H9 (cell line): ENCODE results near the gene PRICKLE1. TPM values are rescaled to one million over a fixed set of nuclear protein-coding genes. Genes with fewer than 3 reads are reported as not detected.

ENCODE experiments used
- DNase-seq: peaks from one replicate; pipeline ENCODE4 v3.0.0-alpha.2; 2017
- H2AFZ ChIP-seq: one replicate; pipeline ENCODE4 v1.6.1; 2013; ENCODE audit warnings: mild to moderate bottlenecking, low read length, control low read depth, moderate library complexity
- H2AK5ac ChIP-seq: 2 replicates; pipeline ENCODE4 v1.6.1; 2013; ENCODE audit warnings: low read length, control low read depth, mixed read lengths; ENCODE audit not compliant: insufficient read length
- H2BK120ac ChIP-seq: one replicate; pipeline ENCODE4 v1.6.1; 2013; ENCODE audit warnings: low read depth, mild to moderate bottlenecking, low read length, control low read depth, inconsistent platforms; ENCODE audit not compliant: poor library complexity, severe bottlenecking
- H2BK12ac ChIP-seq: 2 replicates; pipeline ENCODE4 v1.6.1; 2013; ENCODE audit warnings: low read length, control low read depth, mixed read lengths, low read depth; ENCODE audit not compliant: insufficient read length
- H2BK15ac ChIP-seq: 2 replicates; pipeline ENCODE4 v1.6.1; 2013; ENCODE audit warnings: low read depth, low read length, control low read depth
- H2BK20ac ChIP-seq: one replicate; pipeline ENCODE4 v1.6.1; 2013; ENCODE audit warnings: low read depth, mild to moderate bottlenecking, low read length, control low read depth, inconsistent platforms; ENCODE audit not compliant: poor library complexity, severe bottlenecking
- H2BK5ac ChIP-seq: 2 replicates; pipeline ENCODE4 v1.6.1; 2013; ENCODE audit warnings: low read length, control low read depth, mixed read lengths; ENCODE audit not compliant: insufficient read length
- H3K14ac ChIP-seq: 2 replicates; pipeline ENCODE4 v1.6.1; 2013; ENCODE audit warnings: low read length, control low read depth; ENCODE audit not compliant: insufficient read depth
- H3K18ac ChIP-seq: 2 replicates; pipeline ENCODE4 v1.6.1; 2013; ENCODE audit warnings: low read depth, mild to moderate bottlenecking, mixed read lengths, low read length, control low read depth; ENCODE audit not compliant: insufficient read length
- H3K23ac ChIP-seq: 2 replicates; pipeline ENCODE4 v1.6.1; 2013; ENCODE audit warnings: low read length, control low read depth, mixed read lengths, low read depth; ENCODE audit not compliant: insufficient read length
- H3K23me2 ChIP-seq: 2 replicates; pipeline ENCODE4 v1.6.1; 2013; ENCODE audit warnings: low read depth, mild to moderate bottlenecking, mixed read lengths, low read length, control low read depth; ENCODE audit not compliant: insufficient read length, poor library complexity, severe bottlenecking
- H3K27ac ChIP-seq: 2 replicates; pipeline ENCODE4 v1.5.1; 2013; ENCODE audit warnings: low read length, control low read depth, mixed read lengths, low read depth; ENCODE audit not compliant: insufficient read length
- H3K27me3 ChIP-seq: 2 replicates; pipeline ENCODE4 v1.6.1; 2013; ENCODE audit warnings: low read length, control low read depth, inconsistent platforms; ENCODE audit not compliant: insufficient read depth
- H3K4ac ChIP-seq: 2 replicates; pipeline ENCODE4 v1.6.1; 2013; ENCODE audit warnings: low read depth, mild to moderate bottlenecking, control low read depth, inconsistent platforms, low read length, moderate library complexity
- H3K4me1 ChIP-seq: 2 replicates; pipeline ENCODE4 v1.6.1; 2013; ENCODE audit warnings: low read length, control low read depth, inconsistent platforms; ENCODE audit not compliant: insufficient read depth
- H3K4me2 ChIP-seq: 2 replicates; pipeline ENCODE4 v1.6.1; 2013; ENCODE audit warnings: low read length, control low read depth, mixed read lengths; ENCODE audit not compliant: insufficient read length, insufficient read depth
- H3K56ac ChIP-seq: 2 replicates; pipeline ENCODE4 v1.6.1; 2013; ENCODE audit warnings: low read depth, mild to moderate bottlenecking, mixed read lengths, low read length, control low read depth; ENCODE audit not compliant: insufficient read length
- H3K79me1 ChIP-seq: 2 replicates; pipeline ENCODE4 v1.6.1; 2013; ENCODE audit warnings: low read depth, mild to moderate bottlenecking, moderate library complexity, low read length, control low read depth, inconsistent platforms; ENCODE audit not compliant: insufficient read depth, poor library complexity, severe bottlenecking
- H3K79me2 ChIP-seq: 2 replicates; pipeline ENCODE4 v1.6.1; 2013; ENCODE audit warnings: low read length, control low read depth, inconsistent platforms; ENCODE audit not compliant: insufficient read depth
- H3K9ac ChIP-seq: 2 replicates; pipeline ENCODE4 v1.6.1; 2013; ENCODE audit warnings: low read length, control low read depth, mixed read lengths; ENCODE audit not compliant: insufficient read length; ENCODE audit errors: extremely low read depth
- H3K9me3 ChIP-seq: one replicate; pipeline ENCODE4 v1.6.1; 2013; ENCODE audit warnings: low read depth, low read length, inconsistent platforms; ENCODE audit not compliant: control insufficient read depth
- H3T11ph ChIP-seq: one replicate; pipeline ENCODE4 v1.6.1; 2013; ENCODE audit warnings: mild to moderate bottlenecking, low read length, control low read depth, inconsistent platforms
- H4K20me1 ChIP-seq: one replicate; pipeline ENCODE4 v1.6.1; 2013; ENCODE audit not compliant: control insufficient read depth, insufficient read length, insufficient read depth
- H4K5ac ChIP-seq: 2 replicates; pipeline ENCODE4 v1.6.1; 2013; ENCODE audit warnings: low read depth, mild to moderate bottlenecking, mixed read lengths, low read length, control low read depth; ENCODE audit not compliant: insufficient read length
- H4K8ac ChIP-seq: replicated peaks from 2 replicates; pipeline ENCODE4 v1.6.1; 2013; ENCODE audit warnings: low read length, control low read depth, mixed read lengths, low read depth; ENCODE audit not compliant: insufficient read length
- H4K91ac ChIP-seq: 2 replicates; pipeline ENCODE4 v1.6.1; 2013; ENCODE audit warnings: low read depth, mild to moderate bottlenecking, moderate library complexity, mixed read lengths, low read length, control low read depth; ENCODE audit not compliant: insufficient read length
- H3K27ac Mint-ChIP-seq, 3 experiments: 2 replicates in 2 of 3; 3 replicates in 1 of 3; pipeline ENCODE4 v1.8.0; 2020 to 2021; ENCODE audit warnings: mixed read lengths in 3 of 3, mild to moderate bottlenecking in 1 of 3, moderate library complexity in 1 of 3
- H3K27me3 Mint-ChIP-seq: 2 replicates; pipeline ENCODE4 v1.8.0; 2021; ENCODE audit warnings: low read depth, mild to moderate bottlenecking, moderate library complexity, mixed read lengths
- H3K36me3 Mint-ChIP-seq, 3 experiments: 2 replicates in 2 of 3; 3 replicates in 1 of 3; pipeline ENCODE4 v1.8.0; 2020 to 2021; ENCODE audit warnings: low read depth in 3 of 3, mixed read lengths in 3 of 3; ENCODE audit not compliant: insufficient read depth in 1 of 3
- H3K4me1 Mint-ChIP-seq, 2 experiments: 2 replicates each; pipeline ENCODE4 v1.8.0; 2020; ENCODE audit warnings: mixed read lengths in 2 of 2
- H3K4me3 Mint-ChIP-seq, 2 experiments: 2 replicates in 1 of 2; 3 replicates in 1 of 2; pipeline ENCODE4 v1.8.0; 2020 to 2021; ENCODE audit warnings: mild to moderate bottlenecking in 2 of 2, mixed read lengths in 2 of 2, moderate library complexity in 1 of 2
- H3K9me3 Mint-ChIP-seq, 2 experiments: 2 replicates in 1 of 2; 3 replicates in 1 of 2; pipeline ENCODE4 v1.8.0; 2020; ENCODE audit warnings: mild to moderate bottlenecking in 2 of 2, mixed read lengths in 2 of 2, moderate library complexity in 1 of 2
- WGBS: extraction: QIAGEN DNeasy Blood & Tissue Kit; methylation state at CpG from one replicate; pipeline ENCODE4 v1.1.7; 2013; ENCODE audit warnings: missing lambda C conversion rate, low lambda C conversion rate, mixed read lengths; ENCODE audit not compliant: insufficient read length; ENCODE audit errors: extremely low coverage; 5-methylcytosine and 5-hydroxymethylcytosine counted together
- total RNA-seq: library from RNA; stranded (reverse); gene quantifications from 2 replicates; pipeline ENCODE4 v1.2.1, GENCODE V29; 2021
- TF ChIP-seq, protein P1 (sequence below): fragments of 200-600 bp; sonication (generic); conservative IDR thresholded peaks from 3 replicates; pipeline ENCODE4 v1.8.0; 2021; ENCODE audit warnings: antibody characterized with exemption, mild to moderate bottlenecking

PRICKLE1 gene
- total RNA-seq, 1 experiment from 2014 or later, result 20.5 TPM

DNA sequence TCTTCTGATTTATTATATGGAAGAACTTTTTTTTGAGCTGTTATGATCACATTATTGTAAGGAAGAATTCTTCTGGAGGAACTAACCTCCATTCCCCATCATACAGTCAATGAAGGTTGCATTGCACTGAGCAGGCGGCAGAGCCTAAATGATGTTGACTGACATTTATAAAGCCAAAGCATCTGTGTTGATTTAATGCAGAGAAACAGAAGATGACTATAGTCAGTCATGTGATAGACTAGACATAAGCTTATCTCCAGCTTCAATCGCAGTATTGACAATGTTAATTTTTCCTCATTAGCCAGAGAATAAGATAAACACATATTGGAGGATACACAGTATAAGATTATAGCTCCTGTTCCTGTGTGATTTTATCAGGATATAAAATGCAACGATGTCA, 82.0 kb downstream of the PRICKLE1 start:
- H3K79me1 ChIP-seq, result no peaks in the 10 kb centered on the region
- H3K27me3 Mint-ChIP-seq, result peaks cover 71% of the 10 kb centered on the region

More for the DNA sequence above, 82.0 kb downstream of the PRICKLE1 start:
- Histone ChIP-seq H3K4me2 (no peak overlapping the region), H4K5ac (no peak overlapping the region), H3K14ac (no peak overlapping the region), H3K27me3 (no peaks in the 10 kb centered on the region), H4K20me1 (no peaks in the 10 kb centered on the region), H3K9me3 (no peaks in the 10 kb centered on the region), H2BK12ac (no peak overlapping the region), H4K91ac (no peak overlapping the region), H2BK20ac (no peak overlapping the region), H3K23me2 (no peaks in the 10 kb centered on the region), H3K23ac (no peak overlapping the region), H2AK5ac (no peak overlapping the region), H3T11ph (no peak overlapping the region), H3K56ac (no peak overlapping the region), H2BK15ac (no peak overlapping the region), H3K4ac (no peak overlapping the region), H2AFZ (no peak overlapping the region), H4K8ac (no peak overlapping the region), H3K79me2 (no peaks in the 10 kb centered on the region), H3K4me1 (peaks cover 7% of the 10 kb centered on the region; the same call in 1 of the 2 replicates), H2BK5ac (no peak overlapping the region), H3K18ac (no peak overlapping the region), H3K9ac (no peak overlapping the region), H3K27ac (no peak overlapping the region), H2BK120ac (no peak overlapping the region)
- TF ChIP-seq, protein P1, sequence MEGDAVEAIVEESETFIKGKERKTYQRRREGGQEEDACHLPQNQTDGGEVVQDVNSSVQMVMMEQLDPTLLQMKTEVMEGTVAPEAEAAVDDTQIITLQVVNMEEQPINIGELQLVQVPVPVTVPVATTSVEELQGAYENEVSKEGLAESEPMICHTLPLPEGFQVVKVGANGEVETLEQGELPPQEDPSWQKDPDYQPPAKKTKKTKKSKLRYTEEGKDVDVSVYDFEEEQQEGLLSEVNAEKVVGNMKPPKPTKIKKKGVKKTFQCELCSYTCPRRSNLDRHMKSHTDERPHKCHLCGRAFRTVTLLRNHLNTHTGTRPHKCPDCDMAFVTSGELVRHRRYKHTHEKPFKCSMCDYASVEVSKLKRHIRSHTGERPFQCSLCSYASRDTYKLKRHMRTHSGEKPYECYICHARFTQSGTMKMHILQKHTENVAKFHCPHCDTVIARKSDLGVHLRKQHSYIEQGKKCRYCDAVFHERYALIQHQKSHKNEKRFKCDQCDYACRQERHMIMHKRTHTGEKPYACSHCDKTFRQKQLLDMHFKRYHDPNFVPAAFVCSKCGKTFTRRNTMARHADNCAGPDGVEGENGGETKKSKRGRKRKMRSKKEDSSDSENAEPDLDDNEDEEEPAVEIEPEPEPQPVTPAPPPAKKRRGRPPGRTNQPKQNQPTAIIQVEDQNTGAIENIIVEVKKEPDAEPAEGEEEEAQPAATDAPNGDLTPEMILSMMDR, result no peak
- DNase-seq, result no peak
- H3K4me1 Mint-ChIP-seq, result peaks cover 22 to 31% of the 10 kb centered on the region in 2 experiments
- H3K27ac Mint-ChIP-seq, result no peak overlapping the region
- no CpG with 5 or more reads among the region's 3 CpGs for WGBS
- no peaks in the 10 kb centered on the region for H3K36me3 Mint-ChIP-seq
- H3K4me3 Mint-ChIP-seq, result no peak overlapping the region
- no peaks in the 10 kb centered on the region; a peak in 2 of 5 replicates for H3K9me3 Mint-ChIP-seq
